ENCODE measurements around the gene BRIP1. TPM values are rescaled to one million over a fixed set of nuclear protein-coding genes. Genes with fewer than 3 reads are reported as not detected.
"Not testable (repeated sequence)": the region's sequence is repeated elsewhere in the genome, so short reads cannot be mapped to it uniquely, and the experiment has no call there.

Gene BRIP1
- total RNA-seq, 2 experiments from 2014 or later: 12.0 to 12.9 TPM

DNA sequence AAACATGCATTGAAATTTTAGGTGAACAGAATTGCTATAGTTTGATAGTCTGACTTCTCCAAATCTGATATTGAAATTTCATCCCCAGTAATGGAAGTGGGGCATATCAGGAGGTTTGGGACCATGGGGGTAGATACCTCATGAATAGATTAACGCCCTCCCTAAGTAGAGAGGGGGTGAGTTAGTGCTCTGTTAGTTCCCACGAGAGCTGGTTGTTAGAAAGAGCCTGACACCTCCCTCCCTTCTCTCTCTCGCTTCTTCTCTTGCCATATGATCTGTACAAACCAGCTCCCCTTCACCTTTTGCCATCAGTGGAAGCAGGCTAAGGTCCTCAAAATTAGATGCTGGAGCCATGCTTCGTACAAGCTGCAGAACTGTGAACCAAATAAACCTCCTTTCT is 78.8 kb downstream of the BRIP1 start:
- H3K4me1 Mint-ChIP-seq (ENCODE audit: low read depth): no peaks in the 10 kb centered on the region
- CTCF ChIA-PET: no interaction called here
- intact Hi-C loops (cut with micrococcal nuclease): no loop called here
- no peak overlapping the region for H3K4me3 Mint-ChIP-seq
- H3K9me3 Mint-ChIP-seq: no peaks in the 10 kb centered on the region
- H3K36me3 Mint-ChIP-seq (ENCODE audit: low read depth): peaks cover 4% of the 10 kb centered on the region
- H3K27me3 Mint-ChIP-seq (ENCODE audit: low read depth): no peaks in the 10 kb centered on the region
- DNase-seq: no peak
- no peak overlapping the region for H3K27ac Mint-ChIP-seq

DNA sequence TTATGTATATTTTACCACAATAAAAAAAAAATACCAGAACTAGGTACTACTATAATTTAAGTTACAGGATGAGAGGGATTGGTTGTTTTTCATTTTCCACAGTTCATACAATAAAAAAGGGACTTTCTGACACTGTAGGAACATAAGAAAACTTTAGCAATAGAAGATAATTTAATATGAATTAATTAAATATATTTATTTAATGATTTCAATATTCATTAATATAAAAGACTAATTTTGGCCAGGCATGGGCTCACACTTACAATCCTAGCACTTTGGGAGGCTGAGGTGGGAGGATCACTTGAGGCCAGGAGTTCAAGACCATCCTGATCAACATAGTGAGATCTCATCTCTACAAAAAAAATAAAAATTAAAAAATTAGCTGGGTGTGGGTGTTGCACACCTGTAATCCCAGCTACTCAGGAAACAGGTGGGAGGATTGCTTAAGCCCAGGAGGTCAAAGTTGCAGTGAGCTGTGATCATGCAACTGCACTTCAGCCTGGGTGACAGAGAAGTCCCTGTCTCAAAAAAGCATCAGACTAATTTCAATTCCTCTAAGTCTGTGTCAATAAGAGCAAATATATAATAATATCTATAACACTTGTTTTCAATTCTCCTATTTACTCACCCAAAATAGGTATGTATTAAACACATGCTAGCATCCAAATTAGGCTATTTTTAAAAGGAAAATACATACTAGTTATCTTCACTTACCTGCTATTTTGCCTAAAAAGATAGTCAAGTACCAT is 79.6 kb downstream of the BRIP1 start:
- Mint-ChIP-seq H3K4me3 (no peak overlapping the region), H3K9me3 (no peaks in the 10 kb centered on the region), H3K27ac (no peak overlapping the region), H3K27me3 (ENCODE audit: low read depth) (no peaks in the 10 kb centered on the region), H3K36me3 (ENCODE audit: low read depth) (peaks cover 4% of the 10 kb centered on the region), H3K4me1 (ENCODE audit: low read depth) (no peaks in the 10 kb centered on the region)
- DNase-seq: no peak
- CTCF ChIA-PET: no interaction called here
- intact Hi-C loops (cut with micrococcal nuclease): no loop called here

DNA sequence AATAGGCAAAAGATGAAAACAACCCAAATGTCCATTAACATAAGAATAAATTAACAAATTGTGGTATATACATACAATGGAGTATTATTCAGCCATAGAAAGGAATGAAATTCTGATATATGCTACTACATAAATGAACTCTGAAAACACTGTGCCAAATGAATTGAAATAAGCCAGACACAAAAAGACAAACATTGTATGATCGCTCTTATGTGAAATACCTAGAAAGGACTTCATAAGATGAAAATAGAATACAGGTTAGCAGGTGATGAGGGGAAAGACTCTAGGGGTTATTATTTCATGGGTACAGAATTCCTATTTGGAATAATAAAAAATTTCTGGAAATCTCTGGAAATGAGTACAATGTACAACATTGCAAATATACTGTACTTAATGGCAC is 80.2 kb downstream of the BRIP1 start:
- intact Hi-C loops (cut with micrococcal nuclease): no loop called here
- Mint-ChIP-seq H3K27ac (no peak overlapping the region), H3K27me3 (ENCODE audit: low read depth) (no peaks in the 10 kb centered on the region), H3K4me1 (ENCODE audit: low read depth) (no peaks in the 10 kb centered on the region), H3K9me3 (no peaks in the 10 kb centered on the region), H3K4me3 (no peak overlapping the region), H3K36me3 (ENCODE audit: low read depth) (peaks cover 4% of the 10 kb centered on the region)
- CTCF ChIA-PET: no interaction called here
- DNase-seq: no peak

DNA sequence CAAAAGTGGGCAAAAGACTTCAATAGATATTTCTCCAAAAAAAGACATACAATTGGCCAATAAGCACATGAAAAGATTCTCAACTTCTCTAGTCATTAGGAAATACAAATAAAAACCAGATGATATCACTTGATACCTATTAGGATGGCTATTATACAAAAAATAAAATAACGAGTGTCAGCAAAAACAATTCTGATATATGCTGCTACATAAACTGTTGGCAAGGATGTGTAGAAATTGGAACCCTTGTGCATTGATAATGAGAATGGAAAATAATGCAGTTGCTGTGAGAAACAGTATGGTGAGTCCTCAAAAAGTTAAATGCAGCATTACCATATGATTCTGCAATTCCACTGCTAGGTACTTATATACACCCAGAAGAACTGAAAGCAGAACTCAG is 80.6 kb downstream of the BRIP1 start:
- H3K27ac Mint-ChIP-seq: no peak overlapping the region
- no peaks in the 10 kb centered on the region for H3K9me3 Mint-ChIP-seq
- no peaks in the 10 kb centered on the region for H3K4me1 Mint-ChIP-seq (ENCODE audit: low read depth)
- DNase-seq: no peak
- CTCF ChIA-PET: no interaction called here
- peaks cover 4% of the 10 kb centered on the region for H3K36me3 Mint-ChIP-seq (ENCODE audit: low read depth)
- H3K27me3 Mint-ChIP-seq (ENCODE audit: low read depth): no peaks in the 10 kb centered on the region
- intact Hi-C loops (cut with micrococcal nuclease): no loop called here
- no peak overlapping the region for H3K4me3 Mint-ChIP-seq

DNA sequence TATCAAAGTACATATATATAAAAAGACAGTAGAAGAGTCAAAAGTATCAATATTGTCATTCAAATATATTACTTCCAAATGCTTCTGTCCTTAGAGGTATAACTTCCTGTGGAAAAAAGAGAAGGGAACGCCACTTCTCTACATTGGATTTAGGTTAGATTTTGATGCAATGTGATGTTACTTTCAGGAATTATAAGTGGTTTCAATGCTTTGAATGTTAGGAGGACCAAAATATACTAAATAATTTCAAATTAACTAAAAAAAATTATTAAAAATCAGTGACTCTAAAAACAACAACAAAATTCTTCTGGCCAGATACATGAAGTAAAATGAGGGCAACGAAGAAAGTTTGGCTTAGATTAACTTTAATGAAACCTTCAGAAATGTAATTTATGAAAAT is 88.0 kb downstream of the BRIP1 start:
- no peaks in the 10 kb centered on the region for H3K27me3 Mint-ChIP-seq (ENCODE audit: low read depth)
- no peak overlapping the region for H3K4me3 Mint-ChIP-seq
- CTCF ChIA-PET: no interaction called here
- peaks cover 23% of the 10 kb centered on the region for H3K36me3 Mint-ChIP-seq (ENCODE audit: low read depth)
- H3K9me3 Mint-ChIP-seq: peaks cover 12% of the 10 kb centered on the region
- no peak overlapping the region for H3K27ac Mint-ChIP-seq
- DNase-seq: no peak
- intact Hi-C loops (cut with micrococcal nuclease): no loop called here
- no peaks in the 10 kb centered on the region for H3K4me1 Mint-ChIP-seq (ENCODE audit: low read depth)

DNA sequence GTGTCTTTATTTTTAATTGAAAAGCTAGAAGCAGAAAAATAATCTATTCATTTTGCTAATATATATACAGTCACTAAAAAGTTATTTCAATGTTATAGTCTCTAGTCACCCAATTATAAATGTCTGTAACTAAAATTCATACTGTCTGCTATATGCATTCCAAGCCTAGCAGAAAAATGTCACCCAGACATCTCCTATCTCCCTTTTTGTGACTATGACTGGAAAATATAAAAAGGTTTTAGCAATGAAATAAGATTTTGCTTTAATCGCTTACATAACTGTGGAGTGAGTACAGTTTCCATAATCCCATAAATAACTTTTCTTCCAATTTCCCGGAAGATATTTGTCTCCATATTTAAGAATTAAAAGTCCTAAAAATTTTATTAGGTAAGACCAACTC is 88.6 kb downstream of the BRIP1 start:
- intact Hi-C loops (cut with micrococcal nuclease): no loop called here
- H3K4me3 Mint-ChIP-seq: no peak overlapping the region
- peaks cover 27% of the 10 kb centered on the region for H3K36me3 Mint-ChIP-seq (ENCODE audit: low read depth)
- CTCF ChIA-PET: interaction anchor here (0.7 kb wide), 1 partner anchor 65 kb away, joined by 3 read pairs; no protein-coding TSS in a partner anchor
- H3K27me3 Mint-ChIP-seq (ENCODE audit: low read depth): no peaks in the 10 kb centered on the region
- no peak for DNase-seq
- peaks cover 14% of the 10 kb centered on the region for H3K9me3 Mint-ChIP-seq
- no peak overlapping the region for H3K27ac Mint-ChIP-seq
- H3K4me1 Mint-ChIP-seq (ENCODE audit: low read depth): no peaks in the 10 kb centered on the region

DNA sequence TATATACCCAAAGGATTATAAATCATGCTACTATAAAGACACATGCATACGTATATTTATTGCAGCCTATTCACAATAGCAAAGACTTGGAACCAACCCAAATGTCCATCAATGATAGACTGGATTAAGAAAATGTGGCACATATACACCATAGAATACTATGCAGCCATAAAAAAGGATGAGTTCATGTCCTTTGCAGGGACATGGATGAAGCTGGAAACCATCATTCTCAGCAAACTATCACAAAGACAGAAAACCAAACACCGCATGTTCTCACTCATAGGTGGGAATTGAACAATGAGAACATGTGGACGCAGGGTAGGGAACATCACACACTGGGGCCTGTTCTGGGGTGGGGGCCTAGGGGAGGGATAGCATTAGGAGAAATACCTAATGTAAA is 89.2 kb downstream of the BRIP1 start:
- CTCF ChIA-PET; intact Hi-C loops (cut with micrococcal nuclease); H3K27me3 Mint-ChIP-seq (ENCODE audit: low read depth); H3K4me3 Mint-ChIP-seq; H3K27ac Mint-ChIP-seq; DNase-seq; H3K4me1 Mint-ChIP-seq (ENCODE audit: low read depth): not testable (repeated sequence)
- Mint-ChIP-seq H3K36me3 (ENCODE audit: low read depth) (peaks cover 32% of the 10 kb centered on the region), H3K9me3 (peaks cover 14% of the 10 kb centered on the region)

DNA sequence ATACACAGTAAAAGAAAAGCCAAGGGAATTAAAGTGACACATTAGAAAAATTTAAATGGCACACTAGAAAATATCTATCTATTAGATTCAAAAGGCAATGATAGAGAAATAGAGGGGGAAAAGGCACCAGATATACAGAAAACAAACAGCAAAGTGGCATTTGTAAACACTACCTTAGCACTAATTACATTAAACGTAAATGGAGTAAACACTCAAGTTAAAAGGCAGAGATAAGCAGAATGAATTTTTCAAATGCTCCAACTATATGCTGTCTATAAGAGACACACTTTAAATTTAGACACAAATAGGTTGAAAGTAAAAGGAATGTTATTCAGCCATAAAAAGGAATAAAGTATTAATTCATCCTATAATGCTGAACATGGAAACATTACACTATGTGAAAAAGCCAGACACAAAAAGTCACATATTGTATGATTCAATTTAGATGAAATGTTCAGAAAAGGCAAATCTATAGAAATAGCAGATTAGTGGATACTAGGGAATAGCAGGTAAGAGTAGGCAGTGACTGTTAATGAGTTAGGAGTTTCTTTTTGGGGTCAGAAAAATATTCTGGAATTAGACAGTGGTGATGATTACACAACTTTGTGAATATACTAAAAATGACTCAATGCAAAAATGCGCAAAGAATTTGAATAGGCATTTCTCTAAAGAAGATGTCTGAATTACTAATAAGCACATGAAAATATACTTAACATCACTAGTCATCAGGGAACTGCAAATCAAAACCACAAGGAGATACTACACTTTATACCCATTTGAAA is 92.4 kb downstream of the BRIP1 start:
- Mint-ChIP-seq H3K4me3 (no peak overlapping the region), H3K36me3 (ENCODE audit: low read depth) (peaks cover 40% of the 10 kb centered on the region), H3K9me3 (peaks cover 14% of the 10 kb centered on the region), H3K27ac (no peak overlapping the region), H3K27me3 (ENCODE audit: low read depth) (no peaks in the 10 kb centered on the region), H3K4me1 (ENCODE audit: low read depth) (no peaks in the 10 kb centered on the region)
- no peak for DNase-seq
- intact Hi-C loops (cut with micrococcal nuclease): no loop called here
- CTCF ChIA-PET: no interaction called here

DNA sequence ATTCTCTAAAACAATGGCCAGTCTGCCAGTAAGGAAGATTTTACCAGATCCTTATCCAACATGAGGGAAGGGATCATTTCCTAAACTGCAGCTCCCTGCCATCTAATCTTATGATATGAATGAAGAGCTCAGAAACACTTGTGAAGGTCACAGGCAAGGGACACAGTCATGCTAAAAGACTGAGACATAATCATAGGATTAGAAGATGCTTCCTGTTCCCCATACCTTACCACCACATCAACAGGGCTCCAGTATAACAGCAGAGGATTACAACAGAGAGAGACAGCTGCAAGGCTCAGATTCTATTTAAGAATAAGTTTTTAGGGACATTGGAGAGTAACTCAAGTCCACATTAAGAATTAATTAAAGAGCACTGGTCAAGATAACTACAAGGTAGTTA is 93.3 kb downstream of the BRIP1 start:
- CTCF ChIA-PET: no interaction called here
- H3K4me3 Mint-ChIP-seq: no peak overlapping the region
- no peak overlapping the region for H3K27ac Mint-ChIP-seq
- intact Hi-C loops (cut with micrococcal nuclease): no loop called here
- H3K36me3 Mint-ChIP-seq (ENCODE audit: low read depth): peaks cover 40% of the 10 kb centered on the region
- H3K9me3 Mint-ChIP-seq: peaks cover 14% of the 10 kb centered on the region
- no peak for DNase-seq
- H3K4me1 Mint-ChIP-seq (ENCODE audit: low read depth): no peaks in the 10 kb centered on the region
- no peaks in the 10 kb centered on the region for H3K27me3 Mint-ChIP-seq (ENCODE audit: low read depth)

DNA sequence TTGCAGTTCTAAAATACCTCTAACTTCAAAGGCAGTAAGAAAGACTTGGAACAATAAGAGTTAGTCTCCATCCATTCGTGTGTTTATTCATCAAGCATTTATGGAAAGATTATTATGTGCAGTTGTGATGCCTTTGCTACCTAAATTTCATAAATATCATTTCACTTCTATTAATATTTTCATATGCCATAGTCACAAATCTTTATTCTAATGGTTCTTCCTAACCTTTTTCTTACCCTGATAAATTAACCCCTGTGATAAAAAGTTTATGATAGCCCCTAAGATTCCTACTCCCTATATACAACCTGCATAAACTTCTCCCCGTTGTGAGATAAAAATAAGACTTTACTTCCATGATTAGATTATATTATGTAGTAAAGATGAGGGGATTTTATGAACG is 94.9 kb downstream of the BRIP1 start:
- Mint-ChIP-seq H3K36me3 (ENCODE audit: low read depth) (peaks cover 43% of the 10 kb centered on the region), H3K27me3 (ENCODE audit: low read depth) (no peaks in the 10 kb centered on the region), H3K4me1 (ENCODE audit: low read depth) (no peaks in the 10 kb centered on the region), H3K9me3 (peaks cover 12% of the 10 kb centered on the region), H3K4me3 (no peak overlapping the region), H3K27ac (no peak overlapping the region)
- no peak for DNase-seq
- intact Hi-C loops (cut with micrococcal nuclease): no loop called here
- CTCF ChIA-PET: no interaction called here

DNA sequence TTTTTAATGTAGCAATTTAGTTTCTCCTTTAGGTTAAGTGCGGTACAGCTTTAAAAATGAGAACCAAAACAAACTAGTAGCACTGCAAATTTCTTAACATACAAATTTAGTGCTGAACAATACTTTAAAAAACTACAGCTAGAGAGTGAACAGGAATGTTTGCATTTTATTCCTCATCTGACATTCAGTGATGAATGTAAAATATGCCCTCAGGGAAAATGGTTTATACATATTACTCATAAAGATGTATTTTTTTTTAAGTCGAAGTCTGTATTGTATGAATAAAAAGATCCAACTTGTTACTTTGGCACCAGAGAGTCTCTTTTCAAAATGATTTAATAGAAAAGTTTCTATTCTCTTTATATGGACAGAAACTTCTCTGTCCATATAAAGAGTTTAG is 96.8 kb downstream of the BRIP1 start:
- Mint-ChIP-seq H3K27me3 (ENCODE audit: low read depth) (no peaks in the 10 kb centered on the region), H3K36me3 (ENCODE audit: low read depth) (peaks cover 39% of the 10 kb centered on the region), H3K27ac (no peak overlapping the region), H3K4me1 (ENCODE audit: low read depth) (no peaks in the 10 kb centered on the region), H3K9me3 (peaks cover 9% of the 10 kb centered on the region), H3K4me3 (no peak overlapping the region)
- no peak for DNase-seq
- intact Hi-C loops (cut with micrococcal nuclease): no loop called here
- CTCF ChIA-PET: interaction anchor here (0.6 kb wide), 1 partner anchor 469 kb away, joined by 4 read pairs; no protein-coding TSS in a partner anchor

DNA sequence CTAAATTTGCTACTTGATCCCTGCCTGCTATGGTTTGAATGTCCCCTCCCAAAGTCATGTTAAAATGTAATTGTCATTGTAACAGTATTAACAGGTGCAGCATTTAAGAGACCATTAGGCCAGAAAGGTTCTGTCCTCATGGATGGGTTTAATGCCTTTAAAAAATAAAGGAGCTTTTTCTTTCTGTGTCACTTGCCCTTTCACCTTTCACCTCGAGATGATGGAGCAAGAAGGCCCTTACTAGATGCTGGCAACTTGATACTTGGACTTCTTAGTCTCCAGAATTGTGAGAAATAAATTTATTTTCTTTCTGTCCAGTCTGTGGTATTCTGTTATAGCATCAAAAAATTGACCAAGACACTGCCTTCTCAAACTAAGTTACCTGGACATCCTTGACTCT is 98.5 kb downstream of the BRIP1 start:
- CTCF ChIA-PET: no interaction called here
- Mint-ChIP-seq H3K9me3 (no peaks in the 10 kb centered on the region), H3K27me3 (ENCODE audit: low read depth) (no peaks in the 10 kb centered on the region), H3K27ac (no peak overlapping the region), H3K36me3 (ENCODE audit: low read depth) (peaks cover 38% of the 10 kb centered on the region), H3K4me1 (ENCODE audit: low read depth) (no peaks in the 10 kb centered on the region), H3K4me3 (no peak overlapping the region)
- no peak for DNase-seq
- intact Hi-C loops (cut with micrococcal nuclease): no loop called here

DNA sequence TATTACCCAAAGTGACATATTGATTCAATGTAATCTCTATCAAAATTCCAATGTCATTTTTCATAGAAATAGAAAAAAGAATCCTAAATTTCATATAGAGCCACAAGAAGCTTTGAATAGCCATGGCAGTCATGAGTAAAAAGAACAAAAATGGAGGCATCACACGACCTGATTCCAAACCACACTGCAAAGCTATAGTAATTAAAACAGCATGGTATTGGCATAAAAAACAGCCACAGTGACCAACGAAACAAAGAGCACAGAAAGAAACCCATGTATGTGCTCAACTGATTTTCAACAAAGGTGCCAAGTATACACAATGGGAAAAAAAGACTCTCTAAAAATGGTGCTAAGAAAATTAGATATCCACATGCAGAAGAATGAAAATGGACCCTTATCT is 101.5 kb downstream of the BRIP1 start:
- Mint-ChIP-seq H3K4me1 (ENCODE audit: low read depth) (peaks cover 5% of the 10 kb centered on the region), H3K36me3 (ENCODE audit: low read depth) (peaks cover 31% of the 10 kb centered on the region), H3K27me3 (ENCODE audit: low read depth) (no peaks in the 10 kb centered on the region), H3K4me3 (no peak overlapping the region), H3K9me3 (no peaks in the 10 kb centered on the region), H3K27ac (no peak overlapping the region)
- intact Hi-C loops (cut with micrococcal nuclease): no loop called here
- CTCF ChIA-PET: no interaction called here
- DNase-seq: no peak

Data from activated naive CD4-positive, alpha-beta T cell treated with anti-CD3 and anti-CD28 coated beads for 36 hours (primary cell).